SK-N-MC (cell line): ENCODE results near the gene WDR49.

ENCODE experiments used
- DNase-seq: peaks from one replicate; pipeline ENCODE4 v3.0.0-alpha.2; 2011; ENCODE audit warnings: low read depth, low spot score
- H3K27ac ChIP-seq: fragments of 200-600 bp; sonication (generic); 2 replicates; pipeline ENCODE4 v1.5.1; 2016; ENCODE audit warnings: mixed run types
- H3K36me3 ChIP-seq: fragments of 200-600 bp; sonication (generic); 2 replicates; pipeline ENCODE4 v1.6.1; 2017; ENCODE audit warnings: antibody characterized with exemption, low read length, mixed read lengths; ENCODE audit not compliant: insufficient read depth
- H3K4me3 ChIP-seq: fragments of 200-600 bp; sonication (generic); 2 replicates; pipeline ENCODE4 v1.5.1; 2016
- H3K9ac ChIP-seq: fragments of 200-600 bp; sonication (generic); 2 replicates; pipeline ENCODE4 v1.8.0; 2017; ENCODE audit warnings: mixed run types, mixed read lengths; ENCODE audit not compliant: insufficient read length
- H3K9me3 ChIP-seq: fragments of 200-600 bp; sonication (generic); 2 replicates; pipeline ENCODE4 v1.6.1; 2017; ENCODE audit warnings: low read depth, mild to moderate bottlenecking, antibody characterized with exemption, low read length, moderate library complexity, mixed read lengths
- EZH2 ChIP-seq: fragments of 200-600 bp; sonication (generic); IDR thresholded peaks from one replicate; pipeline ENCODE4 v1.6.1; 2017; ENCODE audit warnings: antibody characterized with exemption
- FOXP2 ChIP-seq: optimal IDR thresholded peaks from 2 replicates; pipeline ENCODE3; 2011; ENCODE audit warnings: mild to moderate bottlenecking, moderate library complexity; ENCODE audit not compliant: insufficient read depth; ENCODE audit errors: extremely low read length, control extremely low read depth
- POLR2AphosphoS5 ChIP-seq: IDR thresholded peaks from 2 replicates; pipeline ENCODE4 v1.6.1; 2012; ENCODE audit warnings: mild to moderate bottlenecking, low read depth, low read length, borderline replicate concordance

Gene WDR49

GRCh38 chr3:167467848-167468611 is 185.7 kb downstream of the WDR49 start:
- no peak for TF ChIP-seq POLR2AphosphoS5
- no peak for TF ChIP-seq EZH2
- TF ChIP-seq FOXP2: no peak
- no peaks in the 10 kb centered on the region for H3K36me3 ChIP-seq
- no peak overlapping the region for H3K27ac ChIP-seq
- no peak overlapping the region for H3K4me3 ChIP-seq
- no peaks in the 10 kb centered on the region for H3K9me3 ChIP-seq
- H3K9ac ChIP-seq: no peak overlapping the region
- DNase-seq: no peak

DNA sequence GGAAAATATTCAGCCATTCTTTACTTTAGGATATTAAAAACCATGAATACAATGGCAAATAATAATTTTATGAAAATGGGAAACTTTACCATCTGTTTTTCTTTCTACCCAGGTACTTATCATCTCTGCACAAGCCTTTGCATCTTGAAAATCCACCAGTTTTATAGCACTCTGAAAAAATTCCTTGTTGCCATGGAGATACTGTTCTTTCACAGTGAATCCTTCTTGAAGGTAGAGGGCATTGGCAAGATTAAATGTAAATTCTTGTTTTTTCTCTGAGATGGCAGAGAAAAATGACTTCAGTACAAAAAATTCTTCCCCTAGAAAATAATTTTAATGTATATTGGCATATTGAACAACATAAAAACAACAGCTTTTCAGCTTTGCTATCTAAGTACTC is 186.8 kb downstream of the WDR49 start:
- H3K4me3 ChIP-seq: no peak overlapping the region
- no peak overlapping the region for H3K27ac ChIP-seq
- H3K9me3 ChIP-seq: no peaks in the 10 kb centered on the region
- DNase-seq: no peak
- TF ChIP-seq EZH2 (no peak), POLR2AphosphoS5 (no peak), FOXP2 (no peak)
- no peak overlapping the region for H3K9ac ChIP-seq
- H3K36me3 ChIP-seq: no peaks in the 10 kb centered on the region

DNA sequence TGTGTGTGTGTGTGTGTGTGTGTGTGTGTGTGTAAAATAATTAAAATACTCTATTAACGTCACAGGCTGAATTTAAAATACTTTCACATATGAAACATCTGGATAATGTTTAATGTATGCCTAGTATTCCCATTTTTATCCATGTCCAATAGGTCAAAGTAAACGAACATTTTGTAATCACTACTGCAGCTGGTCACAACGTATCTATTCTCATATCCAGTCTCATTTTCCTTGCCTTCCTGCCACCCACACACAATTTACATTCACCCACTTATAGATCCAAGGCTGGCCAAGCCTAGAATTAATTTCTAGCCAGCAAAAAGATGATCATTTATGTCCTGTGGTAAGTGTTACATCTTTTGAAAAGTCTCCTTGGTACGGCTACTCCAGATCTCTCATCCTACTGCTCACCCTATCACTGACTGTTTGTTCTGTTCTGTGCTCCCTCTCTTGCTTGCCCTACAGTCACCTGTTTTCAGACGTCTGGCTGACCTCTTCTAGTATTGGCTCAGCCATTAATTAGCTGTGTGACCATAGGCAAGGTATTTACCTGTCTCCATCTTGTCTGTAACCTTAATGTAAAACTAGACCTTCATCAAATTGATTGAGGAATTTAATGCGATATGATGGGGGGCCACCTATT is 197.5 kb downstream of the WDR49 start:
- H3K36me3 ChIP-seq: no peaks in the 10 kb centered on the region
- H3K4me3 ChIP-seq: no peak overlapping the region
- H3K27ac ChIP-seq: no peak overlapping the region
- DNase-seq: no peak
- no peak overlapping the region for H3K9ac ChIP-seq
- TF ChIP-seq FOXP2: no peak
- no peaks in the 10 kb centered on the region for H3K9me3 ChIP-seq

GRCh38 chr3:167453815-167454214 is 199.9 kb downstream of the WDR49 start:
- Histone ChIP-seq H3K9me3 (no peaks in the 10 kb centered on the region), H3K9ac (no peak overlapping the region), H3K4me3 (no peak overlapping the region), H3K27ac (no peak overlapping the region), H3K36me3 (no peaks in the 10 kb centered on the region)
- TF ChIP-seq FOXP2: no peak
- no peak for TF ChIP-seq EZH2
- TF ChIP-seq POLR2AphosphoS5: no peak
- no peak for DNase-seq

GRCh38 chr3:167451282-167451681 is 202.5 kb downstream of the WDR49 start:
- Histone ChIP-seq H3K36me3 (no peaks in the 10 kb centered on the region), H3K9ac (no peak overlapping the region), H3K4me3 (no peak overlapping the region), H3K27ac (no peak overlapping the region), H3K9me3 (no peaks in the 10 kb centered on the region)
- DNase-seq: no peak
- TF ChIP-seq FOXP2 (no peak), POLR2AphosphoS5 (no peak), EZH2 (no peak)

DNA sequence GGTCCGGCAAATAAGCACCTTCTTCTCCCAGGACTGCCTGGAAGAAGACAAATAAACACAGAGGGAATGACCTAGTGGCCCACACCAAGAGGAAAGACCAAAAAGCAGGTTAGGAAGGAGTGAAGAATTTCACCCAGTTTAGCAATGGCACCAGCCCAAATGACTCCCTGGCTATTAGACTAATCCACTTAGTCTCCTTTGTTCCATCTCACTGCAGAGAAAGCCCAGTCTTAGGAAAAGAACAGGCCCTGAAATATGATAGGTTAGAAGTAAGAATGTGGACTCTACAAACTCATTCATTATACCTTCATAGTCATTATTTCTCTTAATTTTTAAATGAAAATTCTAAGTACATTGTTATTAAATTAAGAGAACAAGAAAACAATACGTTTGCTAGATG is 203.1 kb downstream of the WDR49 start:
- H3K27ac ChIP-seq: no peak overlapping the region
- TF ChIP-seq POLR2AphosphoS5: no peak
- no peak for TF ChIP-seq EZH2
- TF ChIP-seq FOXP2: no peak

GRCh38 chr3:167450195-167450594 is 203.5 kb downstream of the WDR49 start:
- Histone ChIP-seq H3K27ac (no peak overlapping the region), H3K9ac (no peak overlapping the region), H3K4me3 (no peak overlapping the region), H3K9me3 (no peaks in the 10 kb centered on the region), H3K36me3 (no peaks in the 10 kb centered on the region)
- TF ChIP-seq FOXP2: no peak
- no peak for TF ChIP-seq POLR2AphosphoS5
- TF ChIP-seq EZH2: no peak
- no peak for DNase-seq

More for the DNA sequence above, 203.1 kb downstream of the WDR49 start:
- DNase-seq: no peak
- H3K9ac ChIP-seq: no peak overlapping the region
- no peak overlapping the region for H3K4me3 ChIP-seq
- H3K36me3 ChIP-seq: no peaks in the 10 kb centered on the region
- no peaks in the 10 kb centered on the region for H3K9me3 ChIP-seq

DNA sequence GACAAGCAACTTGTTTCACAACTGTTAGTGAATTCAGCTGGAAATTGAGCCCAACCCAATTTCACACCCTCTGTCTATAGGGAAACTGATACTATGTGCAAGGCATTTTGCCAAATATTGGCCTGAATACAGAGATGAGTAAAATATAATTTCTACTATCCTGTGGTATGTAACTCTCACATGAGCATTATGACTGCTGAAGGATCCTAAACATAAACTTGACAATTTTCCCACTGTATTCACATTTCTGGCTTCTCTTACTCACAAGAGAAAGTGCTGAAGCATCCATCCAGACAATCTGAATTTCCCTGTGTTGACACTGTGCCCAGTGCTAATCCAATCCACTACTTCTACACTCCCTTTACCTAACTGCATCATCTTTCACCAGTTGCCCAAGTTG is 208.3 kb downstream of the WDR49 start:
- DNase-seq: no peak
- no peak overlapping the region for H3K4me3 ChIP-seq
- no peaks in the 10 kb centered on the region for H3K9me3 ChIP-seq
- no peaks in the 10 kb centered on the region for H3K36me3 ChIP-seq
- H3K27ac ChIP-seq: no peak overlapping the region
- TF ChIP-seq POLR2AphosphoS5: no peak
- no peak for TF ChIP-seq FOXP2
- H3K9ac ChIP-seq: no peak overlapping the region

DNA sequence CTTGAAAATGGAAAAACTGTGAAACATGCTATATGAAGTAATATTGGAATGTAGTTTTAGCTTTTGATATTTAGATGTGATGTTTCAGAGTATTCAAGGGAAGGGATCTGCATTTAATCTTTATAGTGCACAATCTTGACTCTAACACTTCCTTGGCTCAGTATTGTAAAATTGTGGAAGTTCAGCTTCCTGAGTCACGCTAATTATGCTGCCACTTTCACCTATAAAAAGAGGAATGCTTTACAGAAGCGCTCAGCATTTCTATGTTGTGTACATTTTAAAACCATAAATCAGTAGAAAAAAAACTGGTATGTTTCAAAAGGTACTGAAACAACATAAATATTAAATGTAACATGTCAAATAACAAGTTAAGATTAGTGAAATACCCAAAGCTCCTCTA is 212.5 kb downstream of the WDR49 start:
- Histone ChIP-seq H3K9ac (no peak overlapping the region), H3K36me3 (no peaks in the 10 kb centered on the region), H3K9me3 (no peaks in the 10 kb centered on the region), H3K27ac (no peak overlapping the region), H3K4me3 (no peak overlapping the region)
- TF ChIP-seq FOXP2: no peak
- DNase-seq: no peak
